GM21381 (cell line): Measurements from ENCODE around the gene NKX1-1.
"Not testable (repeated sequence)": the region's sequence is repeated elsewhere in the genome, so short reads cannot be mapped to it uniquely, and the experiment has no call there.

Source experiments
- ATAC-seq: cut with Tn5 transposase; IDR thresholded peaks from one replicate; pipeline ENCODE4 v1.9.1; 2021; ENCODE audit warnings: mild to moderate bottlenecking, moderate library complexity; ENCODE audit not compliant: unreplicated experiment

NKX1-1 gene

DNA sequence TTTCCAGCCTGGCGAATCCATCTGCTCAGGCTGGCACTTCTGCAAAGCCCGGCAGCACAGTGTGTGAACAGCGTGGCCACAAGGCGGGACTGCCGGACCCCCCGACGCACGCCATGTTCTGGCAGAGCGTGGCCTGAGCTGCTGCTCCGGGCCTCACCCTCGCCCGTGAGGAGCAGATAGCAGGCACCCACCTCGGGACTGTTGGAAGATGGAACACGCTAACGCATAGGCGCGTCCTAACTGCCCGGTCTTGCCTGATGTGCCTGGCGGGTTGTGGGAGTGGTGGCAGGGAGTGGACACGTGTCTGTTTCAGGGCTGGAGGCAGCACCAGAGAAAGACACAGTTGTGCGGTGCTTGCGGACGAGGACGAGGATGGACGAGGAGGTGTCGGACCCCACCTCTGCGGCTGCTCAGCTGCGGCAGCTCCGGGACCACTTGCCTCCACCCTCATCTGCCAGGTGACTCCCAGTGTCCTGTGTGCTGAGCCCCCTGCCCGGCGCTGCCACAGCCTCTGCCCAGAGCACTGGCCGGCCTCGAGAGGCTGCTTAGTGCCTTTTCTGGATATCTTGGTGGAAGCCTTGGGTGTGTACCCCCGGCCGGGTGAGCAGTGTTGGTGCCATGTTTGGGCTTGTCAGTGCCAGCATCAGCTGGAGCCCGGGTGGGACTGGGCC lies 31.1 kb downstream of the NKX1-1 start:
- ATAC-seq = no peak

GRCh38 chr4:1374706-1375045 lies 31.6 kb downstream of the NKX1-1 start:
- no peak for ATAC-seq

- ATAC-seq = no peak
Observed at GRCh38 chr4:1373892-1374705, 32.1 kb downstream of the NKX1-1 start.

DNA sequence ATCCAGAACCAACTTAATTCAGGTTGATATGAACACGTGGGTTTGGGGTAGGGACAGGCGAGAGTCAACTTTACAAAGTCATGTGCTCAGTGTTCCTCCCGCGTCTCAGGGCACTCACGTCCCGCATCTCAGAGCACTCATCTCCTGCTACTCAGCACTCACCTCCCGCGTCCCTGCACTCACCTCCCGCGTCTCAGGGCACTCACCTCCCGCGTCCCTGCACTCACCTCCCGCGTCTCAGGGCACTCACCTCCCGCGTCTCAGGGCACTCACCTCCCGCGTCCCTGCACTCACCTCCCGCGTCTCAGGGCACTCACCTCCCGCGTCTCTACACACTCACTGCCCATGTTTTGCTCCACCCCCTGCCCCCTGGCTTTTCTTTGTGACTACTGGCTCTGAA lies 33.7 kb downstream of the NKX1-1 start:
- ATAC-seq = not testable (repeated sequence)

DNA sequence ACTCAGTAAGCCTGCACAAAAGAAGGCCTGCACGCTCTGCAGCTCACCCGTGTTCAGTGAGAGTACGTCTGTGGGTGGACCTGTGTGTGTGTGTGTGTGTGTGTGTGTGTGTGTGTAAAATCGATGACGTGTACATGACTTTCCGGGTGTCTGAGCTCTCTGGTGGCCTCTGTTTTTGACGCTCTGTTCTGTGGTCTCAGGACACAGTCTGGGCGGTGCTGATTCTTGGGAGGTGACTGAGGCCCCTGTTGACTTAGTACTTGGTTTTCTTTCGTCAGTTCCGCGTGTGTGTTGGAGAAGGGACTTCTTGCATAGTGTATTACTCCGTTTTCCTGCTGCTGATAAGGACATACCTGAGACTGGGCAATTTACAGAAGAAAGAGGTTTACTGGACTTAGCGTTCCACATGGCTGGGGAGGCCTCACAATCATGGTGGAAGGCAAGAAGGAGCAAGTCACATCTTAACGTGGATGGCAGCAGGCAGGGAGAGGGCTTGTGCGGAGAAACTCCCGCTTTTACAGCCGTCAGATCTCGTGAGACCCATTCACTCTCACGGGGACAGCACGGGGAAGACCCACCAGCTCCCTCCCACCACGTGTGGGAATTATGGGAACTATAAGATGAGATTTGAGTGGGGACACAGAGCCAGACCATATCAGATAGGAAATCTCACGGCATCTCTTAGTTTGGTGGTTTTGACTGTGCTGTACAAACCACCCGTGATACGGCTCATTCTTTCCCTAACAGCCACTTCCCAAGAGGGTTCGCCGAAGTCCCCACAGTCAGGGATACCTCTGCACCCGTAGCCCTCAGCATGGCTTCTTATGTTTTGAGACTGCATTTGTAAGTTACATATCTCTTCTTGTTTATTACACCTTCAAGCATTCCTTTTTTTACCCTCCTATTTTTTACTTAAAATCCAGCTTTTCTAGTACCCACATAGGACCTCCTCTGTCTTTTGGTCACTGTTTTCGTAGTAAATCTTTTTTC lies 34.8 kb downstream of the NKX1-1 start:
- no peak for ATAC-seq

DNA sequence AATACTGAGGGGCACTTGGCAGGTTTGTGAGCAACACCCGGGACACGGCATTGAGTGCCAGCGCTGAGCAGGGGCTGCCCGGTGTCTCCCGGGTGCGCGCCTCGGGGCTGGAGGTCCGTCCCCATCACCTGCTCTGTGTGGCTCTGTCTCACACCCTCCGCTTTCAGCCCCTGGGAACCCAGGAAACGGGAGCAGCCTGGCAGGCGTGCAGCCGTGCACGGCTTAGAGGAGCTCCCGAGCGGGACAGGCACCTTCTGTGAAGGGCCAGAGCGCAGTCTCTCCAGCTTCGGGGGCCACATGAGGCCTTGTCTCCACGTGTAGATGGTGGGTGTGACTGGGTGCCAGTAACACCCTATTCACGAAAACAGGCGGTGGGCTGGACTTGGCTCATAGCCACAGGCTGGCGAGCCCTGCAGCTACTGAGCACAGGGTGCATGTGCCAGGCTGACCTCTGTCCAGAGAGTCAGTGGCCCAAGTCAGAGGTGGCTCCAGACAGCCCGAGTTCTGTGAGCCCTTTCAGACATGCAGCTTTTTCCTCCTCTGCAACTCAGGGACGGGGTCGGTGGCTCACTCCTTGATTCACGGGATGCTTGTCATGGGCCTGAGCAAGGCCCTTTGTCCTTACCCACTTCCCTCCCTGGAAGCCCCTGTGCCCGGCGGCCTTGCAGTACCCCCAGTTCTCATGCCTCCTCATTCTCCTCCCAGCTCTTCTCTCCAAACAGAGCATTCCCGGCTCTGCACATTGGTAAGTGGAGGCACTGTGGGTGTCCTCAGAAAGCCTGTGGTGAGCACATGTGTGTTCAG lies 35.7 kb downstream of the NKX1-1 start:
- no peak for ATAC-seq

- ATAC-seq = no peak
Observed at GRCh38 chr4:1369479-1370079, 36.7 kb downstream of the NKX1-1 start.

DNA sequence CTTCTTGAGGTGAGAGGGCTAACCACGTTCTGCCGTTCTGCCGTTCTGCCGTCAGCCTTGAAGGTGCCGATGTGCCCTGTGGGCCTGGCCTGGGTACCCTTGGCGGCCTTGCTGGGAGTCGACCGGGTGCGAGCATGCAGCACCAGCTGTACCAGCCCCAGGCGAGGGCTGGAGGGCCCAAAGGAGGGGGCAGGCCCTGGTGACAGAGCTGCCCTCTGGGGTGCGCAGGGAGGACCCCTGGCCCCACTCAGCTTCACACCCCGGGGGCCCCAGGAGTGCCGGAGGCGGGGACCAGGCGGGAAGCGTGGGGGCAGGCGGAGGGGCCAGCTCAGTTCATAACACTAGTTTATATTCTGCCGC lies 37.2 kb downstream of the NKX1-1 start:
- no peak for ATAC-seq

- ATAC-seq = no peak
Observed at GRCh38 chr4:1368421-1369090, 37.7 kb downstream of the NKX1-1 start.

- no peak for ATAC-seq
Observed at GRCh38 chr4:1367936-1368289, 38.3 kb downstream of the NKX1-1 start.

GRCh38 chr4:1367230-1367935 lies 38.9 kb downstream of the NKX1-1 start:
- ATAC-seq = no peak

GRCh38 chr4:1366371-1367229 lies 39.6 kb downstream of the NKX1-1 start:
- no peak for ATAC-seq

GRCh38 chr4:1365271-1366178 lies 40.7 kb downstream of the NKX1-1 start:
- ATAC-seq = no peak

- ATAC-seq = no peak
Observed at GRCh38 chr4:1364748-1365147, 41.5 kb downstream of the NKX1-1 start.

GRCh38 chr4:1364217-1364616 lies 42.0 kb downstream of the NKX1-1 start:
- no peak for ATAC-seq

GRCh38 chr4:1363513-1363912 lies 42.7 kb downstream of the NKX1-1 start:
- no peak for ATAC-seq

- no peak for ATAC-seq
Observed at GRCh38 chr4:1362521-1362920, 43.7 kb downstream of the NKX1-1 start.
